Natural killer cell (primary cell): ENCODE data around the gene IQCM. TPM values are rescaled to one million over a fixed set of nuclear protein-coding genes. Genes with fewer than 3 reads are reported as not detected.

ENCODE experiments used
- ATAC-seq, 3 donors: fragments of 150-1000 bp in 2 of 3; fragments of 200-7000 bp in 1 of 3; cut with Tn5 transposase; 1 replicate in 1 of 3; 2 replicates in 2 of 3; pipeline ENCODE4 v1.10.0; 2021; ENCODE audit warnings: mild to moderate bottlenecking in 2 of 3, moderate library complexity in 2 of 3
- DNase-seq, 2 donors: peaks; one replicate each; pipeline versions ENCODE4 v3.0.0 to v3.0.0-alpha.2; 2013 to 2021; ENCODE audit warnings: mixed read lengths in 1 of 2
- H3K27ac ChIP-seq: one replicate; pipeline ENCODE4 v1.5.1; 2013; ENCODE audit warnings: mild to moderate bottlenecking, low read length
- H3K27me3 ChIP-seq: one replicate; pipeline ENCODE4 v1.6.1; 2013; ENCODE audit warnings: low read length; ENCODE audit not compliant: control insufficient read depth, insufficient read depth
- H3K36me3 ChIP-seq: one replicate; pipeline ENCODE4 v1.6.1; 2013; ENCODE audit warnings: low read length; ENCODE audit not compliant: control insufficient read depth, insufficient read depth
- H3K4me1 ChIP-seq: one replicate; pipeline ENCODE4 v1.6.1; 2013; ENCODE audit warnings: low read length; ENCODE audit not compliant: control insufficient read depth, insufficient read depth
- H3K4me3 ChIP-seq: one replicate; pipeline ENCODE4 v1.5.1; 2013; ENCODE audit warnings: low read length
- H3K9me3 ChIP-seq: one replicate; pipeline ENCODE4 v1.6.1; 2013; ENCODE audit warnings: low read length; ENCODE audit not compliant: control insufficient read depth, insufficient read depth
- H3K27ac Mint-ChIP-seq, 2 donors: one replicate each; pipeline ENCODE4 v1.8.0; 2022; ENCODE audit warnings: mild to moderate bottlenecking in 2 of 2, mixed read lengths in 2 of 2, moderate library complexity in 1 of 2
- H3K27me3 Mint-ChIP-seq, 2 donors: one replicate each; pipeline ENCODE4 v1.8.0; 2022; ENCODE audit warnings: low read depth in 2 of 2, mixed read lengths in 2 of 2
- H3K36me3 Mint-ChIP-seq: one replicate; pipeline ENCODE4 v1.8.0; 2022; ENCODE audit warnings: mixed read lengths
- H3K4me1 Mint-ChIP-seq, 2 donors: one replicate each; pipeline ENCODE4 v1.8.0; 2022; ENCODE audit warnings: mixed read lengths in 2 of 2
- H3K4me3 Mint-ChIP-seq: one replicate; pipeline ENCODE4 v1.8.0; 2022; ENCODE audit warnings: mild to moderate bottlenecking, moderate library complexity, mixed read lengths
- H3K9me3 Mint-ChIP-seq, 2 donors: one replicate each; pipeline ENCODE4 v1.8.0; 2022; ENCODE audit warnings: mixed read lengths in 2 of 2
- WGBS: methylation state at CpG from one replicate; pipeline ENCODE4 v1.1.7; 2013; ENCODE audit warnings: missing lambda C conversion rate; ENCODE audit not compliant: insufficient coverage; 5-methylcytosine and 5-hydroxymethylcytosine counted together
- intact Hi-C: fragments of 100-400 bp; cut with micrococcal nuclease; formaldehyde crosslinking; loops from one replicate; pipeline ENCODE4 v1.14.2; 2022
- total RNA-seq, 4 donors: library from RNA; stranded (reverse); fragments of 120-200 nt in 1 of 4; gene quantifications; one replicate each; pipeline versions ENCODE4 v1.2.3 to v1.2.4, GENCODE V29; 2013 to 2022
- TF ChIP-seq, protein P1 (sequence below): fragments of 200-600 bp; IDR thresholded peaks from one replicate; pipeline ENCODE4 v1.8.0; 2022; ENCODE audit warnings: antibody characterized with exemption

IQCM gene
- total RNA-seq, 3 donors from 2014 or later (not counting 1 experiment from before 2014, with no cell fraction given): not detected

DNA sequence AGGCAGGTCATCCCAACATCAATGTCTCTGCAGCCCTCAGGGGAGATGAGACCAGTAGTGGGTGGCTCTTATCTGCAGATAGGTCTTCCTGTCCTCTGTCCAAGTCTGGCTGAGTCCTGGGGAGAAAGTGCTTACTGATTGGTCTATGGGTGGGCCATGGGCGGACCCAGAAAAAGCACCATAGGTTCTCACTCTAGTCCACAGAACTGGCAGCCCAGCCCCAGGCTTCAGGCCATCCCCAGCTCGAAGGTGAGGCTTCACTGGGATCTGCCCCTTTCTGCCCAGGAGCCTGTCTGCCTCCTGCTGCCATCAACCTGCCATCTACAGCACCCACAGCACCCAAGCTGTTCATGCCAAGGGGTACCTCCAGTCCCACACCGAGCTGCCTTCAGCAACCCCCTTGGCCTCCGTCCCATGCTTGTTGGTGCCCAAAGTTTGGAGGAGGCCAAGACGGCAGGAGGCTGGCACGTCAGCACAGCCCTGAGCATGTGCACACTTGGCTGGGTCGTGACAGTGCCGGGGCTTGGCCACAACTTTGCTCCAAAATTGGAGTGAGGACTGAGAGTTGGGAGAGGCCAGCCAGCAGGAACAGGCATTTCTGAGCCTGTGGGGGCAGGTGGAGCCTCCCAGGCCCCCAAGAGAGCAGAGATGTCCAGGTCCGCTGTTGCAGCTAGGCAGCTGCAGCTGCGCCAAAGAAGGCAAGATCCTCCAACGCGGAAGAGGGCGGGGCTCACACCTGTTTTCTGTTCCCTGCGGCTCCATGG lies 99.6 kb downstream of the IQCM start:
- no peak overlapping the region for H3K4me3 Mint-ChIP-seq
- H3K4me1 ChIP-seq: no peaks in the 10 kb centered on the region
- H3K36me3 Mint-ChIP-seq: no peaks in the 10 kb centered on the region
- ATAC-seq (no peak), DNase-seq (no peak)
- 88% methylated on average over 14 of the region's 14 CpGs for WGBS
- H3K27ac ChIP-seq: no peak overlapping the region
- no peak overlapping the region for H3K4me3 ChIP-seq
- no peak overlapping the region for H3K27ac Mint-ChIP-seq
- no peaks in the 10 kb centered on the region for H3K27me3 Mint-ChIP-seq
- H3K36me3 ChIP-seq: no peaks in the 10 kb centered on the region
- intact Hi-C loops: no loop called here
- peaks cover 13% of the 10 kb centered on the region in 2 donors for H3K9me3 Mint-ChIP-seq
- peaks cover 9% of the 10 kb centered on the region for H3K9me3 ChIP-seq
- H3K27me3 ChIP-seq: no peaks in the 10 kb centered on the region
- no peaks in the 10 kb centered on the region for H3K4me1 Mint-ChIP-seq
- TF ChIP-seq, protein P1, sequence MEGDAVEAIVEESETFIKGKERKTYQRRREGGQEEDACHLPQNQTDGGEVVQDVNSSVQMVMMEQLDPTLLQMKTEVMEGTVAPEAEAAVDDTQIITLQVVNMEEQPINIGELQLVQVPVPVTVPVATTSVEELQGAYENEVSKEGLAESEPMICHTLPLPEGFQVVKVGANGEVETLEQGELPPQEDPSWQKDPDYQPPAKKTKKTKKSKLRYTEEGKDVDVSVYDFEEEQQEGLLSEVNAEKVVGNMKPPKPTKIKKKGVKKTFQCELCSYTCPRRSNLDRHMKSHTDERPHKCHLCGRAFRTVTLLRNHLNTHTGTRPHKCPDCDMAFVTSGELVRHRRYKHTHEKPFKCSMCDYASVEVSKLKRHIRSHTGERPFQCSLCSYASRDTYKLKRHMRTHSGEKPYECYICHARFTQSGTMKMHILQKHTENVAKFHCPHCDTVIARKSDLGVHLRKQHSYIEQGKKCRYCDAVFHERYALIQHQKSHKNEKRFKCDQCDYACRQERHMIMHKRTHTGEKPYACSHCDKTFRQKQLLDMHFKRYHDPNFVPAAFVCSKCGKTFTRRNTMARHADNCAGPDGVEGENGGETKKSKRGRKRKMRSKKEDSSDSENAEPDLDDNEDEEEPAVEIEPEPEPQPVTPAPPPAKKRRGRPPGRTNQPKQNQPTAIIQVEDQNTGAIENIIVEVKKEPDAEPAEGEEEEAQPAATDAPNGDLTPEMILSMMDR: no peak

DNA sequence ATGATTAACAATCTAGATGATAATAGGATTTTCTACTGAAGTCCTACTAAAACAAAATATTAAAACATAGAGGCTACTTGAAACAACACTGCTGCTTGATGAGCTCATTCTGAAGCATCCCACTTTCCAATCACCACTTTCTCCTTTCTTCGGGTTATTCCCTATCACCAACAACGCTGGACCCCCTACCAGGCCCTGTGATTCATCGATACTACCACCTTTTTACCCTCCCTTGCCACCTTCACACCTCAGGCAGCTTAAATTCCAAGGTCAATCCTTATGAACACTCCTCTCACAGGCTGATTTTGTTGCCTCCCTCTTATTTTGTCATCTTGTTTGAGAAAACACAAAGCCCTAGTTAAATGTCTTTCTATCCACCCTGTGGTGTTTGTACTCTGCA lies 102.6 kb downstream of the IQCM start:
- Mint-ChIP-seq H3K4me3 (no peak overlapping the region), H3K36me3 (no peaks in the 10 kb centered on the region), H3K27me3 (no peaks in the 10 kb centered on the region), H3K9me3 (peaks cover 11 to 14% of the 10 kb centered on the region in 2 donors), H3K4me1 (no peaks in the 10 kb centered on the region), H3K27ac (no peak overlapping the region)
- H3K36me3 ChIP-seq: no peaks in the 10 kb centered on the region
- DNase-seq: no peak
- no peak for ATAC-seq
- H3K27me3 ChIP-seq: no peaks in the 10 kb centered on the region
- H3K9me3 ChIP-seq: peaks cover 9% of the 10 kb centered on the region
- no peaks in the 10 kb centered on the region for H3K4me1 ChIP-seq
- no peak overlapping the region for H3K27ac ChIP-seq
- H3K4me3 ChIP-seq: no peak overlapping the region
- WGBS: 57% methylated on average over 3 of the region's 3 CpGs
- TF ChIP-seq, protein P1: no peak
- intact Hi-C loops: no loop called here

DNA sequence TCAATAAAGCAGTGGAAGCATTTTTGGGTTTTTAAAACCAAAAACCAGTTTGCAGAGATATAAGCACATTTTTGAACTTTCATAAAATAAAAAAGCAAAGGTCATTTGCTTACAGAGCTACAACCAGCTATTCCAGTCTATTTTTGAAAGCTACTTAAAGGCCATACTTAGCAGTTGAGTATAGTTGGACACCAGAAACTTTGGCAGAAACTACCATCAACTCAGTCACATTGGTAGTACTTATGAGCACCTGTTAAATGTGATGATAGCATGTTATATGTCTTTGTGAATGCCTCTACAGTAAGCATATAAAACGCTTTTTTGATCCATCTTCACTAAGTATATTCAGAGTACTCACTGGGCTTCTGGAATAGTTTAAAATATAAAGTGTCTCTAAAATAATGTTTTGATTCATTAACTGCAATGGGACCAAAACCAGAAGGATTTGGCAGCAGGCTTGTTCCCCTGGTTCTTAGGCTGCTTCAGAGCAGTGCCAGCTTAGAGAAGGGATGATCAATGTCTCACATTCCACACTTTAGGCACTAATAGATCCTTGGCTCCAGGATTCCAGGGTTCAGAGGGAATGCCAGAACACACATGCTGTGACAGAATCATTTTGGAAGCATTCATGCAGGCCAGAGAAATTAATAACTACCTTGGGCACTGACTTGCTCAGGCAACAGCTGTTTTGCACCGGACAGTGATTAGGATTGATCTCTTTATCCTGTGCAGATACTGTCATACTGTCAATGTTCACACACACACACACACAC lies 103.9 kb downstream of the IQCM start:
- H3K36me3 Mint-ChIP-seq: no peaks in the 10 kb centered on the region
- no peaks in the 10 kb centered on the region for H3K27me3 Mint-ChIP-seq
- no peak overlapping the region for H3K4me3 Mint-ChIP-seq
- H3K9me3 ChIP-seq: peaks cover 9% of the 10 kb centered on the region
- no peaks in the 10 kb centered on the region for H3K36me3 ChIP-seq
- ATAC-seq: no peak
- intact Hi-C loops: no loop called here
- H3K27ac Mint-ChIP-seq: no peak overlapping the region
- H3K27ac ChIP-seq: no peak overlapping the region
- 100% methylated on average over 1 of the region's 2 CpGs for WGBS
- H3K4me1 Mint-ChIP-seq: no peaks in the 10 kb centered on the region
- no peaks in the 10 kb centered on the region for H3K27me3 ChIP-seq
- no peak overlapping the region for H3K4me3 ChIP-seq
- H3K9me3 Mint-ChIP-seq: peaks cover 15 to 16% of the 10 kb centered on the region in 2 donors
- TF ChIP-seq, protein P1: no peak
- DNase-seq: no peak
- no peaks in the 10 kb centered on the region for H3K4me1 ChIP-seq
